SH-SY5Y (cell line): ENCODE results near the gene XRCC2.

Experiments used
- GATA2 ChIP-seq: IDR thresholded peaks from 2 replicates; pipeline ENCODE4 v1.6.1; 2011; ENCODE audit warnings: mild to moderate bottlenecking, low read depth, low read length
- GATA3 ChIP-seq: IDR thresholded peaks from 2 replicates; pipeline ENCODE4 v1.6.1; 2011; ENCODE audit warnings: low read depth, mild to moderate bottlenecking, low read length, moderate library complexity

The XRCC2 gene

GRCh38 chr7:152597507-152597906 is 78.4 kb downstream of the XRCC2 start:
- TF ChIP-seq GATA3 (no peak), GATA2 (no peak)

GRCh38 chr7:152596824-152597223 is 79.1 kb downstream of the XRCC2 start:
- TF ChIP-seq GATA2 (no peak), GATA3 (no peak)
